Measurements from ENCODE around the gene MPHOSPH6. TPM values are rescaled to one million over a fixed set of nuclear protein-coding genes. Genes with fewer than 3 reads are reported as not detected.
"Not testable (repeated sequence)": the region's sequence is repeated elsewhere in the genome, so short reads cannot be mapped to it uniquely, and the experiment has no call there.

Gene MPHOSPH6
- total and polyA plus RNA-seq, 2 of the 8 experiments (the other 6 are each of a cell fraction or from before 2014, with no cell fraction given), result 19.7 to 32.9 TPM

DNA sequence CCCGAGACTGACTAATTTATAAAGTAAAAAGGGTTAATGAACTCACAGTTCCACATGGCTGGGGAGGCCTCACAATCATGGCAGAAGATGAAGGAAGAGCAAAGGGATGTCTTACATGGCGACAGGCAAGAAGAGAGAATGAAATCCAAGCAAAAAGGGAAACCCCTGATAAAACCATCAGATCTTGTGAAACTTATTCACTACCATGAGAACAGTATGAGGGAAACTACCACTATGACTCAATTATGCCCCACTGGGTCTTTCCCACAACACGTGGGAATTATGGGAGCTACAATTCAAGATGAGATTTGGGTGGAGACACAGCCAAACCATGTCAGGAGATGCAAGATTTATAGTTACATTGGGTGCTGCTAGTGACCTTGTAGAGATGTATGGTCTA is 60.8 kb downstream of the MPHOSPH6 start:
- H2BK20ac ChIP-seq (ENCODE audit: low read length); H2BK5ac ChIP-seq (ENCODE audit: low read depth, low read length); H3K9me3 ChIP-seq (ENCODE audit: insufficient read depth in 2 of 2, low read depth in 1 of 2, low read length in 1 of 2); H2BK12ac ChIP-seq (ENCODE audit: low read depth, low read length); H3K4me2 ChIP-seq (ENCODE audit: insufficient read depth in 1 of 2, low read depth in 2 of 2, low read length in 2 of 2); FAIRE-seq; H2BK120ac ChIP-seq (replicated peaks; ENCODE audit: low read depth, low read length); H2AFZ ChIP-seq (ENCODE audit: low read length); H2AK5ac ChIP-seq (ENCODE audit: low read depth, low read length); H3K79me1 ChIP-seq (ENCODE audit: low read depth, low read length); H3K23ac ChIP-seq (ENCODE audit: insufficient read length); H3K4me3 ChIP-seq (ENCODE audit: extremely low read depth in 1 of 4, insufficient read depth in 2 of 4, low read depth in 3 of 4, low read length in 4 of 4); H3K56ac ChIP-seq (replicated peaks; ENCODE audit: insufficient read length, low read depth, low read length); POLR2A ChIA-PET (ENCODE audit: partially characterized antibody); H4K20me1 ChIP-seq (replicated peaks in 1 of 2; ENCODE audit: control insufficient read depth in 1 of 2, insufficient read depth in 2 of 2, low read length in 2 of 2); H3K18ac ChIP-seq (ENCODE audit: extremely low read depth, low read length); H3K27me3 ChIP-seq (replicated peaks in 1 of 4; ENCODE audit: control insufficient read depth in 3 of 4, extremely low read depth in 1 of 4, insufficient read depth in 3 of 4, low read length in 3 of 4); H2BK15ac ChIP-seq (ENCODE audit: low read length); H3K14ac ChIP-seq (ENCODE audit: insufficient read length); H4K91ac ChIP-seq (replicated peaks; ENCODE audit: insufficient read length, low read length); H4K5ac ChIP-seq (ENCODE audit: insufficient read length, low read depth, low read length); H3K9ac ChIP-seq (replicated peaks in 1 of 4; ENCODE audit: extremely low read depth in 1 of 4, low read depth in 3 of 4, low read length in 3 of 4); H4K8ac ChIP-seq (ENCODE audit: extremely low read depth, insufficient read depth, low read length); H3K27ac ChIP-seq (ENCODE audit: low read depth, low read length); H3K4ac ChIP-seq (replicated peaks; ENCODE audit: insufficient read length, low read depth, low read length); CTCF ChIA-PET (ENCODE audit: partially characterized antibody); H3K4me1 ChIP-seq (replicated peaks in 1 of 4; ENCODE audit: control insufficient read depth in 3 of 4, insufficient read depth in 4 of 4, low read length in 3 of 4); DNase-seq (ENCODE audit: low read depth in 1 of 2, low spot score in 2 of 2); H3K79me2 ChIP-seq (ENCODE audit: control insufficient read depth in 1 of 2, insufficient read depth in 2 of 2, low read length in 2 of 2); H3K23me2 ChIP-seq (ENCODE audit: low read depth, low read length); H3K36me3 ChIP-seq (ENCODE audit: control insufficient read depth in 2 of 4, insufficient read depth in 4 of 4, low read length in 3 of 4): not testable (repeated sequence)
- 84% methylated on average over 3 of the region's 3 CpGs; no CpG with 5 or more reads in 1 of the 2 experiments for WGBS, 2 experiments (ENCODE audit: extremely low coverage in 1 of 2, insufficient coverage in 1 of 2, insufficient read length in 1 of 2, insufficient replicate concordance in 2 of 2, low coverage in 1 of 2, low lambda C conversion rate in 2 of 2, missing lambda C conversion rate in 1 of 2)

All from H1 (cell line).